ENCODE measurements around the gene GSC2. TPM values are rescaled to one million over a fixed set of nuclear protein-coding genes. Genes with fewer than 3 reads are reported as not detected.

The GSC2 gene
- polyA plus RNA-seq (2012; ENCODE audit: insufficient read depth, insufficient read length, low read depth) = not detected

DNA sequence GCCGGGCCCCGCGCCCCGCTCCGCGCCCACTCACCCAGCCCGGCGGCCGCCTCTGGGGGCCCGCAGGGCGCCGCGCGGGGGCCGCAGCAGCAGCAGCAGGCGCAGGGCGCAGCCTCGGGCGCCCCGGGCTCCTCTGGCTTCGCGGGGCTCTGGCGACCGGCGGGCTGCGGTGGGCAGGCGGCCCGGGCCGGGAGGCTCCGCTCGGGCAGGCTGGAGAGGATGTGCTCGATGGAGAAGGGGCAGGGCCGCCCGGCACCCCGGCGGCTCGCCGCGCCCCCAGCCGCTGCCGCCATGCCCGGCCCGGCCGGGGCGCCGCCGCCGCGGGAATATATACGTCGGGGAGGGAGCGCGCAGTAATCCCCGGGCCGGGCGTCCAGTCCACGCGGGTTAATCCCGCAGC lies at the start of gene GSC2:
GSC2 (minus strand) TSS at position 302 of the 400 bp plus-strand sequence; CDS start at position 293, 9 bp downstream.
- Histone ChIP-seq H3K4me3 (ENCODE audit: low read depth, low read length) (no peak within 1 kb of the TSS), H3K27me3 (peaks cover 66% of the 10 kb centered on the region), H3K9me3 (no peaks in the 10 kb centered on the region), H3K36me3 (no peaks in the 10 kb centered on the region), H3K4me1 (no peaks in the 10 kb centered on the region)
- TF ChIP-seq, protein P1, sequence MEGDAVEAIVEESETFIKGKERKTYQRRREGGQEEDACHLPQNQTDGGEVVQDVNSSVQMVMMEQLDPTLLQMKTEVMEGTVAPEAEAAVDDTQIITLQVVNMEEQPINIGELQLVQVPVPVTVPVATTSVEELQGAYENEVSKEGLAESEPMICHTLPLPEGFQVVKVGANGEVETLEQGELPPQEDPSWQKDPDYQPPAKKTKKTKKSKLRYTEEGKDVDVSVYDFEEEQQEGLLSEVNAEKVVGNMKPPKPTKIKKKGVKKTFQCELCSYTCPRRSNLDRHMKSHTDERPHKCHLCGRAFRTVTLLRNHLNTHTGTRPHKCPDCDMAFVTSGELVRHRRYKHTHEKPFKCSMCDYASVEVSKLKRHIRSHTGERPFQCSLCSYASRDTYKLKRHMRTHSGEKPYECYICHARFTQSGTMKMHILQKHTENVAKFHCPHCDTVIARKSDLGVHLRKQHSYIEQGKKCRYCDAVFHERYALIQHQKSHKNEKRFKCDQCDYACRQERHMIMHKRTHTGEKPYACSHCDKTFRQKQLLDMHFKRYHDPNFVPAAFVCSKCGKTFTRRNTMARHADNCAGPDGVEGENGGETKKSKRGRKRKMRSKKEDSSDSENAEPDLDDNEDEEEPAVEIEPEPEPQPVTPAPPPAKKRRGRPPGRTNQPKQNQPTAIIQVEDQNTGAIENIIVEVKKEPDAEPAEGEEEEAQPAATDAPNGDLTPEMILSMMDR (IDR thresholded peaks at IDR 0.05; ENCODE audit: low read depth, low read length) = no peak
- no peak for DNase-seq

- no peaks in the 10 kb centered on the region for H3K9me3 ChIP-seq
- no peak overlapping the region for H3K4me3 ChIP-seq (ENCODE audit: low read depth, low read length)
- no peak for DNase-seq
- no peaks in the 10 kb centered on the region; the same call in 1 of the 2 replicates for H3K4me1 ChIP-seq
- H3K36me3 ChIP-seq = no peaks in the 10 kb centered on the region
- TF ChIP-seq, protein P1 (IDR thresholded peaks at IDR 0.05; ENCODE audit: low read depth, low read length) = no peak
- no peaks in the 10 kb centered on the region for H3K27me3 ChIP-seq
Observed at GRCh38 chr22:19199479-19199878, 49.4 kb upstream of the GSC2 start.

GRCh38 chr22:19197997-19198865 lies 48.1 kb upstream of the GSC2 start:
- Histone ChIP-seq H3K36me3 (no peaks in the 10 kb centered on the region), H3K27me3 (no peaks in the 10 kb centered on the region), H3K4me3 (ENCODE audit: low read depth, low read length) (no peak overlapping the region), H3K9me3 (no peaks in the 10 kb centered on the region), H3K4me1 (no peaks in the 10 kb centered on the region)
- no peak for DNase-seq
- TF ChIP-seq, protein P1 (IDR thresholded peaks at IDR 0.05; ENCODE audit: low read depth, low read length) = no peak

GRCh38 chr22:19196841-19197612 lies 46.9 kb upstream of the GSC2 start:
- TF ChIP-seq, protein P1 (IDR thresholded peaks at IDR 0.05; ENCODE audit: low read depth, low read length) = no peak
- Histone ChIP-seq H3K9me3 (no peaks in the 10 kb centered on the region), H3K27me3 (no peaks in the 10 kb centered on the region), H3K4me3 (ENCODE audit: low read depth, low read length) (no peak overlapping the region), H3K36me3 (no peaks in the 10 kb centered on the region), H3K4me1 (no peaks in the 10 kb centered on the region)
- DNase-seq = no peak

DNA sequence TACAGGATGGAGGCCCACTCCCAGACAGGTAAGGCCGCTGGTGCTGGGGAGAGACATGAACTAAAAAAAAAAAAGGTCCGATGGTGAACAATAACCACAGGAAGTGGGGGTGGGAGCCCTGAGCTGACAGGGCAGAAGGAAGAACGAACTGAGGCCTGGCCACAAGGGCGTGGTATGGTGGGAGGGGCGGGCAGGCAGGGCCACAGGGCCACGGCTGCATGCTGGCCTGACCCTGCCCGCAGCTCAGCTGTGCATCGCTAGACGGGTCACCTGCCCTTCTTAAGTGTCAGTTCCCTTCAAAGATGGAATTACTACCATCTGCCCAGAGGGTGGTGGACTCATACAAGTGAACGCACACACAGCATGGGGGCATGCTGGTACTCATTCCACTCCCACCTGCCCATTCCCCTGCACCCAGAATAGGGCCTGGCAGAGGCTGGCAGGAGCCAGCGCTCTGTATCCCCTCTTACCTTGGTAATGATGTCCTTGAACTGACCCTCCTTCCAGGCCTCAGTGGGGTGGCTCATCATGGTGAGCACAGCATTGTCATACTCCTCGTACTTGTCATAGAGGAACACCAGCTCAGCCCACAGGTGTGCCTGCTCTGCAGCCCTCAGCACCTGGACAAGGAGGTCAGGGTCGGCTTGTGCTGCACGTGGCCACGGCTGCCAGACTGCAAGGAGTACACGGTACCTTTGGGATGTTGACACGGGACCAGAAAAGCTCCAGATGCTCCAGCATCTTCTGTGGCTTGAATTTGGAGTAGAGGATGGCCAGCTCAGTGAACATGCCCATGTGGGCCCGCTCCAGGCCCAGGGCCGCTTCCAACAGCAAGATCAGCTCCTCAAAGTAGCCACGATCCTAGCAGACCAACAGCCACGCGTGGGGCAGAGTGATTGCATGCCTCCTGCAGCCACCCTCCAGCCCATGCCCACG lies 46.0 kb upstream of the GSC2 start:
- Histone ChIP-seq H3K4me3 (ENCODE audit: low read depth, low read length) (no peak overlapping the region), H3K27me3 (no peaks in the 10 kb centered on the region), H3K4me1 (no peaks in the 10 kb centered on the region), H3K36me3 (no peaks in the 10 kb centered on the region), H3K9me3 (no peaks in the 10 kb centered on the region)
- no peak for DNase-seq
- TF ChIP-seq, protein P1 (IDR thresholded peaks at IDR 0.05; ENCODE audit: low read depth, low read length) = no peak
